Astrocyte of the cerebellum (primary cell): ENCODE results near the gene THRB.

ENCODE experiments used
- DNase-seq: peaks from one replicate; pipeline ENCODE4 v3.0.0-alpha.2; 2011; ENCODE audit warnings: low read depth
- H3K4me3 ChIP-seq: 2 replicates; pipeline ENCODE4 v1.5.1; 2011; ENCODE audit warnings: mild to moderate bottlenecking, low read depth, low read length, moderate library complexity
- CTCF ChIP-seq: IDR thresholded peaks from 2 replicates; pipeline ENCODE4 v1.5.1; 2012; ENCODE audit warnings: low read length, low read depth, moderate library complexity, mild to moderate bottlenecking; ENCODE audit errors: missing control alignments
- in situ Hi-C: cut with HindIII; loops from 2 replicates; pipeline ENCODE4 v1.10.0; 2017; ENCODE audit warnings: low sequenced_read_pairs

Gene THRB

GRCh38 chr3:24494618-24495325 lies at the start of gene THRB:
Gene THRB, minus strand, starts transcription at chr3:24494850.
- no peak for DNase-seq

GRCh38 chr3:24541935-24542334 lies 47.3 kb upstream of the THRB start:
- DNase-seq = no peak
- in situ Hi-C loops = no loop called here
- no peak overlapping the region for H3K4me3 ChIP-seq
- no peak for TF ChIP-seq CTCF

More at GRCh38 chr3:24494618-24495325, at the start of gene THRB:
- H3K4me3 ChIP-seq = peak within 1 kb of the TSS; percentile 60
- peak; percentile 24 for TF ChIP-seq CTCF
- in situ Hi-C loops = no loop called here

- TF ChIP-seq CTCF = no peak
- no peak for DNase-seq
- in situ Hi-C loops = no loop called here
- H3K4me3 ChIP-seq = no peak overlapping the region
Observed at GRCh38 chr3:24540821-24541220, 46.2 kb upstream of the THRB start.

GRCh38 chr3:24539699-24540098 lies 45.0 kb upstream of the THRB start:
- no peak for DNase-seq
- no peak overlapping the region for H3K4me3 ChIP-seq
- TF ChIP-seq CTCF = no peak
- in situ Hi-C loops = no loop called here

- DNase-seq = no peak
- TF ChIP-seq CTCF = no peak
- no peak overlapping the region for H3K4me3 ChIP-seq
- in situ Hi-C loops = no loop called here
Observed at GRCh38 chr3:24538891-24539290, 44.2 kb upstream of the THRB start.

GRCh38 chr3:24533561-24534193 lies 39.0 kb upstream of the THRB start:
- H3K4me3 ChIP-seq = no peak overlapping the region
- no peak for TF ChIP-seq CTCF
- no peak for DNase-seq
- in situ Hi-C loops = no loop called here
